ENCODE measurements around the gene TMEM121. TPM values are rescaled to one million over a fixed set of nuclear protein-coding genes. Genes with fewer than 3 reads are reported as not detected.

TMEM121 gene
- polyA plus RNA-seq, 1 of the 3 experiments (the other 2 are of a cell fraction) = 9.1 TPM

- TF ChIP-seq FOXJ3 (CRISPR knock-in tag; IDR thresholded peaks at IDR 0.05) (no peak), GATA2 (CRISPR knock-in tag; IDR thresholded peaks at IDR 0.05) (no peak), YY1 (IDR thresholded peaks at IDR 0.05; ENCODE audit: low read depth) (no peak)
Observed at GRCh38 chr14:105530285-105531087, 4.1 kb downstream of the TMEM121 start (continued).

GRCh38 chr14:105531088-105531893, 4.9 kb downstream of the TMEM121 start:
- Histone ChIP-seq H4K20me1 (ENCODE audit: insufficient read depth) (no peaks in the 10 kb centered on the region), H3K9me2 (no peaks in the 10 kb centered on the region), H3F3A (replicated peaks; ENCODE audit: insufficient read depth) (no peaks in the 10 kb centered on the region), H3K4me1 (ENCODE audit: control insufficient read depth in 1 of 2, insufficient read depth in 2 of 2, low read depth in 1 of 2, low read length in 1 of 2) (peaks cover 4 to 14% of the 10 kb centered on the region in 2 experiments; a peak in 2 of 4 replicates), H3K27me3 (ENCODE audit: insufficient read depth) (no peaks in the 10 kb centered on the region), H2AFZ (ENCODE audit: low read depth) (no peak overlapping the region), H3K9me3 (no peaks in the 10 kb centered on the region), H3K9ac (no peak overlapping the region), H3K4me2 (no peak overlapping the region), H3K36me3 (replicated peaks in 1 of 2; ENCODE audit: control insufficient read depth in 1 of 2, insufficient read depth in 2 of 2, low read length in 1 of 2) (peaks cover 0 to 2% of the 10 kb centered on the region in 2 experiments), H3K27ac (ENCODE audit: low read depth in 2 of 2, low read length in 1 of 2) (no peak overlapping the region), H3K79me2 (ENCODE audit: insufficient read depth) (no peaks in the 10 kb centered on the region), H3K4me3 (ENCODE audit: low read depth in 2 of 2, low read length in 1 of 2) (no peak overlapping the region)
- ChIA-PET POLR2A (no interaction called here), CTCF (interaction anchor here (0.9 to 2.3 kb wide), 3 partner anchors 50 to 163 kb away, joined by 4 to 8 read pairs (median 6); no protein-coding TSS in a partner anchor)
- TF ChIP-seq MXI1 (IDR thresholded peaks at IDR 0.05; ENCODE audit: low read depth, low read length) (no peak), NRF1 (IDR thresholded peaks at IDR 0.05; ENCODE audit: low read depth, low read length) (no peak), YY1 (IDR thresholded peaks at IDR 0.05; ENCODE audit: low read depth) (no peak), FOXM1 (IDR thresholded peaks at IDR 0.05; ENCODE audit: low read depth) (no peak), FOSL2 (IDR thresholded peaks at IDR 0.05; ENCODE audit: borderline replicate concordance, low read depth) (no peak), SIN3A (IDR thresholded peaks at IDR 0.05; ENCODE audit: borderline replicate concordance, low read depth, low read length) (no peak), USF2 (IDR thresholded peaks at IDR 0.05; ENCODE audit: borderline replicate concordance, low read depth, low read length) (no peak), RAD21 (IDR thresholded peaks at IDR 0.05; ENCODE audit: low read length) (no peak), PBX3 (IDR thresholded peaks at IDR 0.05) (no peak), TCF12 (IDR thresholded peaks at IDR 0.05) (no peak), GABPA (IDR thresholded peaks at IDR 0.05; ENCODE audit: low read depth) (no peak), POLR2AphosphoS5 (IDR thresholded peaks at IDR 0.05; ENCODE audit: low read depth, low read length) (no peak)
- WGBS (ENCODE audit: low lambda C conversion rate) = 90% methylated on average over 21 of the region's 30 CpGs
- no peak for DNase-seq

Data from SK-N-SH (cell line).